RWPE1 (cell line): ENCODE data around the gene FSD1.
A peak's percentile ranks its signal among the peaks of the same experiment; 100 is the strongest.

Experiments used
- CTCF ChIA-PET: fragments of 350-600 bp; sonication (Branson Sonifier 250); formaldehyde crosslinking; extraction: SDS; loops from one replicate; lab custom pipeline; 2021; lab: Yijun Ruan, JAX
- POLR2A ChIA-PET: fragments of 400-600 bp; formaldehyde crosslinking; extraction: SDS; loops from one replicate; lab custom pipeline; 2020; ENCODE audit warnings: antibody characterized with exemption; ENCODE audit not compliant: low non-redundant PET; lab: Yijun Ruan, JAX
- DNase-seq: peaks from one replicate; pipeline ENCODE4 v3.0.0; 2012; ENCODE audit warnings: low spot score
- H3K27ac ChIP-seq: fragments of 450-650 bp; 2 replicates; pipeline ENCODE4 v1.5.1; 2017
- TF ChIP-seq, protein P1 (sequence below): fragments of 450-650 bp; conservative IDR thresholded peaks from 2 replicates; pipeline ENCODE4 v1.5.1; 2017; ENCODE audit warnings: low read depth, mild to moderate bottlenecking

The FSD1 gene

DNA sequence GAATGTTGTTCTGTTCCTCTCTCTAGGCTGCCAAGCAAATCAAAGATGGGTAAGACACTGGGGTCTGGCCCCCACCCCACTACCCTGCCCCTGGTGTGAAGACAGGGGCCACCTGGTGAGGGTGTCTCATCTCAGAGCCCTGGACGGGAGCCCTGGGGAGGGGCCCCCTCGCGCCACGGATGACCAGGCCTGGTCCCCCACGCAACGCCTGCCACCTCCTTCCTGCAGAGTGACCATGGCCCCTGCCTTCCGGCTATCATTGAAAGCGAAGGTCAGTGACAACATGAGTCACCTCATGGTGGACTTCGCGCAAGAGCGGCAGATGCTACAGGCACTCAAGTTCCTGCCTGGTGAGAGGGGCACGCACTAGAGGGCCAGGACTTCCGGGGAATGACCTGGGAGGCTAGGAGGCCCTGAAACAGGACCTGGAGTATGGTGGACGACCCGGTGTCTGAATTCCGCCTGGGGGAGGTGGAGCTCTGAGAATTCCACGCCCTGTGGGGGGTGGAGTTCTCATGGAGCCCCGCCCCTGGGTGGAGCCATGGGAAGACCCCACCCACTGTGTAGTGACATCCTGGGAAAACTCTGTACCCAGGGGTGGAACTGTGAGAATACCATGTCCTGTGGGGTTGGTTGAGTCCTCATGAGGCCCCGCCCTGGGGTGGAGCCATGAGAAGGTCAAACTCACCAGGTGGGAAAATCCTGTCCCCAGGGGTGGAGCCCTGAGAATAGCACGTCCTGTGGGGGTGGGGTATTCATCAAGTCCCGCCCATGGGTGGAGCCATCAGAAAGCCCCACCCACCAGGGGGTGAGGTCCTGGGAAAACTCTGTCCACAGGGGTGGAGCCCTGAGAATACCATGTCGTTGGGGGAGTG lies 6.1 kb downstream of the FSD1 start:
- POLR2A ChIA-PET = interaction anchor here (0.6 kb wide), 1 partner anchor 28 kb away, joined by 4 read pairs; the partner anchor contains the start of gene STAP2
- no peak overlapping the region for H3K27ac ChIP-seq
- TF ChIP-seq, protein P1, sequence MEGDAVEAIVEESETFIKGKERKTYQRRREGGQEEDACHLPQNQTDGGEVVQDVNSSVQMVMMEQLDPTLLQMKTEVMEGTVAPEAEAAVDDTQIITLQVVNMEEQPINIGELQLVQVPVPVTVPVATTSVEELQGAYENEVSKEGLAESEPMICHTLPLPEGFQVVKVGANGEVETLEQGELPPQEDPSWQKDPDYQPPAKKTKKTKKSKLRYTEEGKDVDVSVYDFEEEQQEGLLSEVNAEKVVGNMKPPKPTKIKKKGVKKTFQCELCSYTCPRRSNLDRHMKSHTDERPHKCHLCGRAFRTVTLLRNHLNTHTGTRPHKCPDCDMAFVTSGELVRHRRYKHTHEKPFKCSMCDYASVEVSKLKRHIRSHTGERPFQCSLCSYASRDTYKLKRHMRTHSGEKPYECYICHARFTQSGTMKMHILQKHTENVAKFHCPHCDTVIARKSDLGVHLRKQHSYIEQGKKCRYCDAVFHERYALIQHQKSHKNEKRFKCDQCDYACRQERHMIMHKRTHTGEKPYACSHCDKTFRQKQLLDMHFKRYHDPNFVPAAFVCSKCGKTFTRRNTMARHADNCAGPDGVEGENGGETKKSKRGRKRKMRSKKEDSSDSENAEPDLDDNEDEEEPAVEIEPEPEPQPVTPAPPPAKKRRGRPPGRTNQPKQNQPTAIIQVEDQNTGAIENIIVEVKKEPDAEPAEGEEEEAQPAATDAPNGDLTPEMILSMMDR = no peak
- CTCF ChIA-PET = interaction anchor here (0.6 kb wide), 2 partner anchors 77 to 1005 kb away, joined by 3 to 6 read pairs; no protein-coding TSS in a partner anchor
- peak; percentile 64 for DNase-seq

DNA sequence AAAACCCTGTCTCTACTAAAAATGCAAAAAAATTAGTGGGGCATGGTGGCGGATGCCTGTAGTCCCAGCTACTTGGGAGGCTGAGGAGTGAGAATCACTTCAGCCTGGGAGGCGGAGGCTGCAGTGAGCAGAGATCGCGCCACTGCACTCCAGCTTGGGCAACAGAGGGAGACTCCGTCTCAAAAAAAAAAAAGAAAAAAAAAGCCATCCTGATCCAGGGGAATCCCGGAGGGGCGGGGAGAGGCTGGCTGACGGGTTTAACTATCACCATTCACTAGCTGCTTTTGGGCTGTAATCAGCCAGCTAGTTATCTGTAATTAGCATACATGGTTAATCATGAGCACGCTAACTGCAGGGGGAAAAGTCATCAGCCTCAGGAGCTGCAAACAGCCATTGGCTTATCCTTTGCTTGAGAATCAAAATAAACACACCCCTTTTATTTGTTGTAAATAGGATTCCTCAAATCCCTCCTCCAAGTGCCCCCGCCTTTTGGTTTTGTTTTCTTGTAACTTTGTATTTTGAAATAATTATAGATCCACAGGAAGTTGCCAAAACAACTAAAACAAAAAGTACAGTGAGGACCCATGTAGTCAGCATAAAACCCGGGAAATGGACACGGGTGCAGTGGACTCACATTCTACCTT lies 9.6 kb downstream of the FSD1 start:
- CTCF ChIA-PET = interaction anchor here (0.6 kb wide), 2 partner anchors 8 to 78 kb away, joined by 3 to 4 read pairs; no protein-coding TSS in a partner anchor
- TF ChIP-seq, protein P1 = no peak
- DNase-seq = no peak
- POLR2A ChIA-PET = interaction anchor here (0.7 kb wide), 1 partner anchor 67 kb away, joined by 5 read pairs; the partner anchor contains the start of gene YJU2
- H3K27ac ChIP-seq = 0 out of 2 replicates have a peak overlapping the region, but pooled peaks have one; percentile 27

DNA sequence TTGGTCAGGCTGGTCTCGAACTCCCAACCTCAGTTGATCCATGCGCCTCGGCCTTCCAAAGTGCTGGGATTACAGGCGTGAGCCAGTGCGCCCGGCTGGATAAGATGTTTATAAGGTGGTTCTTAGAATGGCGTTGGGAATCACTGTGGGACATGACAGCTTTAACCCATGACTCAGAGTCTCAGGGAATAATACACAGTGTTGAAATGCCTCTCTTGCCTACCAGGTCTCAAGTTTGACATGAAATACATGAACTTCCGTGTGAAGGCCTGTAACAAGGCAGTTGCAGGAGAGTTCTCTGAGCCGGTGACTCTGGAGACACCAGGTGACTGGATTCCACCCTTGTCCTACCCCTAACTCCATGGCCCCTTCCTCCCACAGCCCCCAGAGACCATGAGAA lies 12.6 kb downstream of the FSD1 start:
- ChIA-PET CTCF (no interaction called here), POLR2A (no interaction called here)
- TF ChIP-seq, protein P1 = no peak
- H3K27ac ChIP-seq = no peak overlapping the region
- DNase-seq = no peak

DNA sequence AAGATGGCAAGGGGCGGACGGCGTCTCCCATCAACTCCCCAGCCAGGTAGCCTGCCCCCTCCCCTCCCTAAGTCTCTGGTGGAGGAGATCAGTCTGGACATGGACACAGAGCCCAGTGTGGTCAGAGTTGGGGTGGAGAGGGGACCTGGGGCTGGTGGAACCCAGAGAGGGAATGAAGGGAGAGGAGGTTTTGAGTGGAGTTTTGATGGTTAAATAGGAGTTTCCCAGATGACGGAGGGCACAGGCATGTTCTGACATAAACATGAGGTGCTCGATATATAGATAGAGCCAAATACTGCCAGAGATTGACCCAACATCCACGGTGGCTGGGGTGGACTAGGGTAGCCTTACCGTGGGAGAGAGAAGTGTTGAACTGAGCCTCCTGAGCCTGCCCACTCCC lies 14.1 kb downstream of the FSD1 start:
- TF ChIP-seq, protein P1 = no peak
- no peak for DNase-seq
- H3K27ac ChIP-seq = no peak overlapping the region
- CTCF ChIA-PET = no interaction called here
- POLR2A ChIA-PET = no interaction called here

DNA sequence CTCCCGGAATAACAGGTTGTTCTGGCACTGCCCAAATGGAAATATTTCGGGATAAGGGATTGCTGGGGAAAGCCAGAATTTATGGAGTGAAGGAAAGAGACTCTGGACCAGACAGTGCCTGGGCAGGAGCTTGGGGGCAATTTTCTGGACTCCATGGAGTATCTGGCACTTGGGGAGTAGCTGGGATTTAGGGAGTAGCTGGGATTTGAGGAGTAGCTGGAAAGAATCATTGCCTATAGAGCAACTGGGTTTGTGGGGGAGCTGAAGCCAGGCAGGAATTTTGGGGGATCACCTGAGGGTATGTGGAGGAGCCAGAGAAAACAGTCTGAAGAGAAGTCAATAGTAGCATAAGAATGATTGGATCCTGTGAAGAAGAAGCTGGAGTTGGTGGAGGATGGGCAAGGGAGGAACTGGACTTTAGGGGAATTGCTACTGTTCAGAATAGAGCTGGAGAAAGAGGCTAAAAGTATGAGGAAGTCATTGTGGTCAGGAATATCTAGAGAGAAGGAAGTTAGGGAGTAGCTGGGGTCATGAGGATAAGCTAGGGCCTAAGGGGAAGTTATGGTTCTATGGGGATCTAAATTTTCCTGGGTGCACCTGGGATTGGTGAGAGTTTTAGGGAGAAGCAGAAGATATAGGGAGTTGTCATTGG lies 14.8 kb downstream of the FSD1 start:
- CTCF ChIA-PET = no interaction called here
- POLR2A ChIA-PET = interaction anchor here (1.2 kb wide), 1 partner anchor 23 kb away, joined by 3 read pairs; no protein-coding TSS in a partner anchor
- TF ChIP-seq, protein P1 = no peak

DNA sequence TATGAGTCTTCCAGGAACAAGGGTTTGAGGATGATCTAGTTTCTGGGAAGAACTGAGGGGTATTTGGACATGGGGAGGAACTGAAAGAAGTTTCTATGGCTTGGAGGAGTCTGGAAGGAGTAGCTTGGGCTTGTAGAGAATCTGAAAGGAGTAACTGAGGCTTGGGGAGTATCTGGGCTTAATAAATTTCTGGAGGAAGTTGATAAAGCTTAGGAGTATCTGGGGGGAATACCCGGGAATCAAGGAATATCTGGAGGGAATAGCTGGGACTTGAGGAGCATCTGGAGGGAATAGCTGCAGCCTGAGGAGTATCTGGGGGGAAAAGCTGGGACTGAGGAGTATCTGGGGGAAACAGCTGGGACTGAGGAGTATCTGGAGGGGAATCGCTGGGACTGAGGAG lies 16.0 kb downstream of the FSD1 start:
- ChIA-PET POLR2A (no interaction called here), CTCF (interaction anchor here (0.6 kb wide), 1 partner anchor 905 kb away, joined by 3 read pairs; no protein-coding TSS in a partner anchor)
- TF ChIP-seq, protein P1 = no peak
- no peak overlapping the region for H3K27ac ChIP-seq
- no peak for DNase-seq

More for the DNA sequence above, 14.8 kb downstream of the FSD1 start:
- no peak overlapping the region for H3K27ac ChIP-seq
- DNase-seq = no peak
